GM10266 (cell line): Measurements from ENCODE around the gene ROPN1B.
"Not testable (repeated sequence)": the region's sequence is repeated elsewhere in the genome, so short reads cannot be mapped to it uniquely, and the experiment has no call there.

ENCODE experiments used
- DNase-seq: peaks from one replicate; pipeline ENCODE4 v3.0.0; 2012; ENCODE audit errors: extremely low spot score
- CTCF ChIP-seq: IDR thresholded peaks from 2 replicates; pipeline ENCODE4 v1.5.1; 2012; ENCODE audit warnings: mild to moderate bottlenecking, low read depth; ENCODE audit not compliant: control insufficient read depth, insufficient read depth; ENCODE audit errors: missing control alignments

ROPN1B gene

GRCh38 chr3:125984951-125985350 lies 16.0 kb downstream of the ROPN1B start:
- DNase-seq: not testable (repeated sequence)

DNA sequence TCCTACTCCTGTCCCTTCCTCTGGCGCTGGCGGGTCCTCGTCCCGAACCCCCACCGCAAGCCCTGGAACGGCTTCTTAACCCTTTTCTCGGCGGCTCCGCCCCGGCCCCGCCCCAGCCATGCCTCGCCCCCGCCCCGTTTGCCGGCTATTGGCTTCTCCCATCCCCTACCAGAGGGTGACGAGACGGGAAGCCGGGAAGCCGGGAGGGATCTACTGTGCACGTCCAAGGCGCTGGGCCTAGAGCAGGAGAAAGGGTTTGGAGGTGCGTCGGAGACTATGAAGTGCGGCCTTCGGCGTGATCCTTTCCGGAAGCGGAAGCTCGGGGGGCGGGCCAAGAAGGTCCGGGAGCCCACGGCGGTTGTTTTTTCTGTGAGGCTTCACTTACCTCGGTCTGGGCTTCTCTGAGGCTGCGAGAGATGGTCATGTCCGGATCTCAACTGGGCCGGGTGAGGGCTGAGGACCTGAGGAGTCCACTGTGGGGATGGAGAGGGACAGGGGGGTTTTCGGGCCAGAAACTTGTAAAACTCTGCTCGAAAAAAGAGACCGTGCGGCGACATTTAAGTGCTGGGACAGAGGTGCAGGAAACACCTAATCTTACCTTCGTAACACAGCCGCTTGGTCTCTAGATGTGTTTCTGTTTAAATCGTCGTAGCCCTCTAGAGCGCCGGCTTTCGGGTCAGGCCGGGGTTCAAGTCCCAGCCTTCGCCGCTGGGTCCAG lies 21.4 kb downstream of the ROPN1B start:
- TF ChIP-seq CTCF: no peak
- DNase-seq: peak; percentile 38

DNA sequence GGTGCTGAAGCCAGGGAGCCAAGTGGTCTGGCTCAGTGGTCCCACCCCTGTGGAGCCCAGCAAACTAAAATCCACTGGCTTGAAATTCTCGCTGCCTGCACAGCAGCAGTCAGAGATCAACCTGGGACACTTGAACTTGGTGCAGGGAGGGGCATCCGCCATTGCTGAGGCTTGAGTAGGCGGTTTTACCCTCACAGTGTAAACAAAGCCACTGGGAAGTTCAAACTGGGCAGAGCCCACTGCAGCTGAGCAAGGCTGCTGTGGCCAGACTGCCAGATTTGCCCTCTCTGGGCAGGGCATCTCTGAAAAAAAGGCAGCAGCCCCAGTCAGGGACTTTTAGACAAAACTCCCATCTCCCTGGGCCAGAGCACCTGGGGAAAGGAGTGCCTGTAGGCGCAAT lies 27.8 kb downstream of the ROPN1B start:
- DNase-seq: not testable (repeated sequence)

DNA sequence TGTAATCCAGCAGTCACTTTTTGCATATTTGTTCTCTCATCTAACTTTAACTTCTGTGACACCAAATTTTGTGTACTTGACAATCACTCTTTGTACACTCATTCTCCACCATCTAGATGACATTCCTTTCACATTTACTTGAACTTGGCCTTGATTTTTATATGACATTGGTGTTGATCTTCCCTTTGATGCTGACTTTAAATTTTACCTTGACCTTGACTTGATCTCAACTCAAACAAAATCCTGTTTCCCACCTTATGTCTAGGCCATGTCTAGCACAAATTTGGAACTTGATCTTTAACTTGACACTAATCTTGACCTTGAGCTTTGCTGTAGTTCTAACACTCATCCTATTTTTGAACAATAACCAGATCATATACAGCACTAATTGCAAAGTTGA lies 33.2 kb downstream of the ROPN1B start:
- TF ChIP-seq CTCF: no peak
- DNase-seq: no peak

GRCh38 chr3:126003447-126004190 lies 34.6 kb downstream of the ROPN1B start:
- DNase-seq: no peak
- TF ChIP-seq CTCF: no peak

DNA sequence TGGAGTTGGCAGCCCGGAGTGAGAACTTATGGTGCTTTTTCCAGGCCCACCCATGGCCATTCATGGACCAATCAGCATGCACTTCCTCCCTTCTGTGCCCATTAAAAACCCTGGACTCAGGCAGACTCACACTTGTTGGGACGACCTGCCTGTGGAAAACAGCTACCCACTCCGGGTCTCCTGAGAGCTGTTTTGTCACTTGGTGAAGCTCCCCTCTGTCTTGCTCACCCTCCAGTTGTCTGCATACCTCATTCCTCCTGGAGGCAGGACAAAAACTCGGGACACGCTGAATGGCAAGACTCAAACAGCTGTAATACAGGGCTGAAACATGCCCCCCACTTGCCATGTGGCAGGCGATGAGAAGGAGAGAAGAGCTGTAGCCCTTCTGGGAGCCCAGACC lies 35.2 kb downstream of the ROPN1B start:
- TF ChIP-seq CTCF: no peak

GRCh38 chr3:126004692-126005091 lies 35.7 kb downstream of the ROPN1B start:
- no peak for TF ChIP-seq CTCF
- no peak for DNase-seq

More for the DNA sequence above, 35.2 kb downstream of the ROPN1B start:
- DNase-seq: no peak

GRCh38 chr3:126005951-126006350 lies 37.0 kb downstream of the ROPN1B start:
- no peak for DNase-seq
- no peak for TF ChIP-seq CTCF
